Medulla oblongata (tissue), 1 donor: ENCODE results near the gene SMIM24.
"Not testable (repeated sequence)": the region's sequence is repeated elsewhere in the genome, so short reads cannot be mapped to it uniquely, and the experiment has no call there.

ENCODE experiments used
- DNase-seq: peaks from one replicate; pipeline ENCODE4 v3.0.0-alpha.2; 2015; ENCODE audit errors: extremely low spot score

SMIM24 gene

DNA sequence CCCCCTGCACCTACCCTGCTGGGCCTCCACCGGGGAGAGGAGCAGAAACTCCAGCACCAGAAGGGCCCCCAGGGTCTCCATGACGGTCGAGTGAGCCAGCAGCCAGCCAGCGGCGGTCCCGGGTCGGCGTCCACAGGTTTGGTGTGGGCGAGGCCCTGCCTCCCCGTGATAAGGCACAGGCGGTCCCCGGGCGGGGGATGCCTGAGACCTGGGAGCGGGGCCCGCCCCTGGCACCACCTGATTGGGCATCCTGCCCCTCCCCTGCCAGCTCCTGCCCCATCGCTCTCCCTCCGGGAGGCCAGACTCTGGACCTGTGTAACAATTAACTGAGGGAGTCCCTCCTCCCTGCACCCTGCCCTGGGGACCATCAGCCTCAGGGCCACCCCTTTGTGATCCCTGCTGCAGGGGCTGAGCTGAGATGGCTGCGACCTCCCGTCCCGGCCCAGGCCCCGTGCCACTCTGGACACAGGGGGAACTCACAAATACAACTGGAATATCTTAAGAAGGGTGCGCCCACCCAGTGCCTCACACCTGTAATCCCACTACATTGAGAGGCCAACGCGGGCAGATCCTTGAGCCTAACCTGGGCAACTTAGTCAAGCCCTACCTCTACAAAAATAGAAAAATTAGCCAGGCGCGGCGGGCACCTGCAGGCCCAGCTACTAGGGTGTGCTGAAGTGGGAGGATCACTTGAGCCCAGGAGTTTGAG lies at the start of gene SMIM24:
Gene SMIM24, minus strand, starts transcription at position 143 of the 709 bp plus-strand sequence. Its CDS starts 62 bp downstream, at position 81.
- no peak for DNase-seq

- not testable (repeated sequence) for DNase-seq
Measured at GRCh38 chr19:3529299-3529698, 49.0 kb upstream of the SMIM24 start.

GRCh38 chr19:3528539-3529211 lies 48.4 kb upstream of the SMIM24 start:
- no peak for DNase-seq

- DNase-seq: no peak
Measured at GRCh38 chr19:3528080-3528479, 47.8 kb upstream of the SMIM24 start.

GRCh38 chr19:3527238-3527910 lies 47.0 kb upstream of the SMIM24 start:
- DNase-seq: no peak

GRCh38 chr19:3526507-3527237 lies 46.3 kb upstream of the SMIM24 start:
- no peak for DNase-seq

- no peak for DNase-seq
Measured at GRCh38 chr19:3524904-3525451, 44.7 kb upstream of the SMIM24 start.

- DNase-seq: no peak
Measured at GRCh38 chr19:3524078-3524842, 43.9 kb upstream of the SMIM24 start.

GRCh38 chr19:3523361-3524077 lies 43.2 kb upstream of the SMIM24 start:
- DNase-seq: no peak

DNA sequence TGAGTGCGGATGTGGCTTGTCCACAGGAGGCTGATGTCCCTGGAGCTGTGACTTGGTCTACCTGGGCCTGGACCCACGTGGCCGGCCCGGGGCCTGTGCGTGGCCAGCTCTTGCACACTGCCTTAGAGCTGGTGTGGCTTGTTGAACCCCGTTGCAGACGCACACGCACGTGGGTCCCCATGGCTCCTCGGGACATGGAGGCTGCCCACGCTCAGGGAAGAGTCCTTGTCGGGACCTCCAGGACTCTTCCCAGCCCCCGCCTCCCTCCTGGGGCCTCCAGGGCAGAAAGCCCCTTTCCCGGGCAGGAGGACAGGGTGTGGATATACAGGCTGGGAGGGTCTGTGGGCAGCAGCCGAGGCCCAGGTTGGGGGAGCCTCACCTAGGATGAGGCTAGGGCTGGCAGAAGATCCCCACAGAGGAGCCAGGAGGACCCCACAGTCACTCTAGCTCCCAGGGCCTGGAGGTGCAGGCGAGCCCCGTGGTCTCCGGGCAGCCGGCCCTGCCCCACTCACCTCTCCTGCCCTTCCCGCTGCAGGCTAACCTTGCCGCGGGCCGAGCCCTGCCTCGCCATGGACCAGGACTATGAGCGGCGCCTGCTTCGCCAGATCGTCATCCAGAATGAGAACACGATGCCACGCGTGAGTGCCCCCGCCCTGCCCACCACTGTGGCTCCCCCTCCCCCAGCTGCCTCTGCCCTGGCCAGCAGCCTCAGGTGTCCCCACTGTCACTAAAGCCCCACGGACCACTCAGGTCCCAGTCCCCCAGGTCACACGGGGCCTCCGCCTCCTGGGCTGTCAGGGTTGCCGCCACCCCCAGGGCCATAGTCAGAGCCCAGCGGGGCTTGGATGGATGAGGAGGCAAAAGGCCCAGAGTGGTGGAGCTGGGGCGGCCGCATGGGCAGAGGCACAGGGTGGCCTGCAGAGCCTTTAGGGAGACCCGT lies 42.4 kb upstream of the SMIM24 start:
- no peak for DNase-seq

DNA sequence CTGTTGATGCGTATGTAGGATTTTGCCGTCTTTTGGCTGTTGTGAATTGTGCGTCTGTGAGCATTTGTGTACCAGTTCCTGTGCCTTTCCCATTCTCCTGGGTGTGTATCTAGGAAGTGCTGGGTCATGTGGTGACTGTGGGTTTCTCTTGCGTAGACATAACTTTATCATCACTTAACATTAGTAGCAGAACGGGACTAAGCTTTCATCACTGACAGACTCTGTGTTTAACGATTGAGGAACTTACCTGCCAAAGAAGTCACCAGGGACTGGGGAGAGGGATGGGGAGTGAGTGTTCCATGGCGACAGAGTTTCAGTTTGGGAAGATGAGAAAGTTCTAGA lies 40.8 kb upstream of the SMIM24 start:
- DNase-seq: no peak

- no peak for DNase-seq
Measured at GRCh38 chr19:3520166-3521103, 40.1 kb upstream of the SMIM24 start.

DNA sequence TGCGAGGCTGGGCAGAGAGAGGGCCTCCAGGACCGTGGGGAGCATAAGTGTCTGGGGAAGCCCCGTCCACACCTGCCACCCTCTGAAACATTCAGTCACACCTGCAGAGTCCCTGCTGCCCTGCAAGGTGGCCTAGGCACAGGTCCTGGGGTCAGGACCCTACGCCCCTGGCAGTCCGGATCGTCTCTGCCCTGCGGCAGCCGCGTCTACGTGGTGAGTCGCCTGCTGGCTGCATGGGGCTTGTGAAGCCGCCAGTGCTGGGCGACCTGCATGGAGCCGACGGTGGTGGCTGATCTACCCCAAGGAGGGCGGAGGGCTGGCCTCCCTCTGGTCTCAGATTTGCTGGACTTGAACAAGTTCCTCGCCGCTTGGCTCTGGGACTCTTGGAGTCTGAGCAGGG lies 38.8 kb upstream of the SMIM24 start:
- no peak for DNase-seq

GRCh38 chr19:3518659-3519058 lies 38.3 kb upstream of the SMIM24 start:
- DNase-seq: no peak

GRCh38 chr19:3518255-3518654 lies 37.9 kb upstream of the SMIM24 start:
- DNase-seq: no peak

- DNase-seq: no peak
Measured at GRCh38 chr19:3517638-3518037, 37.3 kb upstream of the SMIM24 start.

DNA sequence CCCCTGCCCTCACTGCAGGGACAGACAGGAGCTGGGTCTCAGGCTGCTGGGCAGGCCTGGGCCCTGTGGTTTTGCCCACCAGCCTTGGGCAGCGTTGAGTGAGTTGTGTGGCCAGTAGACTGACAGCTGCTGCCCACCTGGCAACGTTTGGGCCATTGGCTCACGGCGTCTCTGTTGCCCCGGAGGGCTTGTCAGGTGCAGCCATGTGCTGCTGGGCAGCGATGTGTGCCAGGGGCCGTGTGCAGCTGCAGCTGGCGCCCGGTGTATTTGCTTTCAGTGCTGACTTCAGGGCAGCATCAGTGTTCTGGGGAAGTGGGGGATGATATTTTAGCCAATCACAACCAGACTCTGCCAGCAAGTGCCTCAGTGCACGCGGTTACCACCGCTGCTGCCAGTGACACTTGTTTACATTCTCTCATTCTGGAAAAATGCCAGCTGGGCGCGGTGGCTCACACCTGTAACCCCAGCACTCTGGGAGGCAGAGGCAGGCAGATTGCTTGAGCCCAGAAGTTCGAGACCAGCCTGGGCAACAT lies 36.4 kb upstream of the SMIM24 start:
- DNase-seq: no peak

GRCh38 chr19:3515891-3516422 lies 35.6 kb upstream of the SMIM24 start:
- DNase-seq: no peak
